Airway epithelial cell (primary cell): ENCODE measurements around the gene SCRN2. TPM values are rescaled to one million over a fixed set of nuclear protein-coding genes. Genes with fewer than 3 reads are reported as not detected.

Experiments
- total RNA-seq: library from RNA; depleted of rRNA; stranded (reverse); fragments of >200 nt; gene quantifications from 2 replicates; pipeline ENCODE4 v1.2.3, GENCODE V29; 2015

SCRN2 gene
- total RNA-seq, result 25.4 and 36.1 TPM in 2 replicates

DNA sequence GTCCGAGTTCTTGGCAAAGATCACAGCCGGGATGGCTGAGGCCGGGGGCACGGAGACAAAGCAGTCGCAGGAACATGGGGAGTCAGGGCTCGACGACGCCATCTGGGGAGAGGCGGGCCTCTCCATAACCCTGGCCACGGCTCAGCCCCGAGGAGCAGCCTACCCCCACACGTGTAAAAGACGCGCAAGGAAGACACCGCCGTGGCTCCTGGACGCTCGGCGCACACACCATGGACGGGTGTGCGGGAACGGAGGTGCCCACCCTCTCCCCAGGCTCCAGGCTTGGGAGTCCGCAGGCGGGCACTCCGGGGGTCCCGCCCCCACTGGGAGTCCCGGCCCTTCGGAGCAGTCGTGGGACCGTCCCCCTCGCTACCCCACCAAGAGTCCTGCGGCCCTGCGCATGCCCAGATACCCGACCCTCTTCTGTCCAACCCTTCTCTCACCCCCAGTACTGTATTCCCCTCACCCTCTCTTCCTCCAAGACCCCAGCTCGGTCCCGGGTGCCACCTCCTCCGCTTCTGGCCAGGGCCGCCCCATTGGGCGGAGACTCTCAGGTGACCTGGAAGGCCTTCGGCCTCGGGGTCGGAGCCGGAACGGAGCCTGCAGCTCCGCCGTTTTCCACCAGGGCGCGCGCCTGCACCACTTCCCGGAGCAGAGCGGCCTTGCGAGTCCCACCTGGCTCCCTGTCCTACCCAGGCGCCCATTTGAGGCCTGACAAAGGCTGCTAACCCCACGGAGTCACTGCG is at the start of gene SCRN2:
SCRN2 (minus strand) TSS at position 532 of the 746 bp plus-strand sequence; CDS start at position 102, 430 bp downstream.

DNA sequence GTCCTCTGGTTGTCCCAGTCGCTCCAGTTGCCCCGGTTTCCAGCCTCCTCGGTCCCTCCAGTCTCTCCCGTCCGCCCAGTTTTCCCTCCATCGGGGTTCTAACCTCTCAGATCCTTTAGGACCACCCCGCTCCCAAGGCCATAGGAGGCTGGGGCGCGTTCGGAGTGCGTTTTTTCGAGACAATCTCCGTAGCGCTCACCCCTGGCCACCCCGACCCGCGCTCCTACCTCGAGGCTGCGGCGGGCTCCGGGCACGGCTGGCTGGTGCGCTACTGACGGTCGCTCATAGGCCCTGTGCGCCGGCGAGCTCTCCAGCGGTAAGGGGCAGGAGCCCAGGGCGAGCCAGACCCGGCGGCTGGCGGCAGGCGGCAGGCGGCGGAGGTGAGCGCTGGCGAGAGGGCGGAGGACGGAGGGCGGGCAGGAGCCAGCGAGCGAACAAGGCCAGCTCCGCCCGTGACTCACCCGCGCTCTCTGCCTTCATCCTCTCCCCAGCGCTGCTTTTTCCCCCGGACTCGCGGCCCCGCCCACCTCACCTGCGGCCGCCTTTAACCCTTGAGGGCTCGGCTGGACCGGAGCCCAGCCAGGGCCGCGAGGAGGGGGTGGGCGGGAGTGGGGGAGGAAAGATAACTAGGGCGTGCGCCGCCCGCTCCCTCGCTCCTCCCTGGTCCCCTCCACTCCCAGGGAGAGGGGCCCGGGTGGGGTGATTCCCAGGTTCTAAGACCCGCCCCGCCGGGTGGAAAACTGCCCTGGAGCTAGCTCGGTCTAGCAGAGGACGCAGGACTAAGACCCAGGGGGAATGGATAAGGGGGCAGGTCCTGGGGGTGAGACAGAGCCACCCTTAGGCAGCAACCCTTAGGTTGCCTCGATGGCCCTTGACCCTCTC is 9.9 kb upstream of the SCRN2 start, which contains the start of gene SP6:
SP6 (minus strand) TSS at position 472 of the 882 bp plus-strand sequence. CDS start 2,734 bp downstream, outside the sequence.

DNA sequence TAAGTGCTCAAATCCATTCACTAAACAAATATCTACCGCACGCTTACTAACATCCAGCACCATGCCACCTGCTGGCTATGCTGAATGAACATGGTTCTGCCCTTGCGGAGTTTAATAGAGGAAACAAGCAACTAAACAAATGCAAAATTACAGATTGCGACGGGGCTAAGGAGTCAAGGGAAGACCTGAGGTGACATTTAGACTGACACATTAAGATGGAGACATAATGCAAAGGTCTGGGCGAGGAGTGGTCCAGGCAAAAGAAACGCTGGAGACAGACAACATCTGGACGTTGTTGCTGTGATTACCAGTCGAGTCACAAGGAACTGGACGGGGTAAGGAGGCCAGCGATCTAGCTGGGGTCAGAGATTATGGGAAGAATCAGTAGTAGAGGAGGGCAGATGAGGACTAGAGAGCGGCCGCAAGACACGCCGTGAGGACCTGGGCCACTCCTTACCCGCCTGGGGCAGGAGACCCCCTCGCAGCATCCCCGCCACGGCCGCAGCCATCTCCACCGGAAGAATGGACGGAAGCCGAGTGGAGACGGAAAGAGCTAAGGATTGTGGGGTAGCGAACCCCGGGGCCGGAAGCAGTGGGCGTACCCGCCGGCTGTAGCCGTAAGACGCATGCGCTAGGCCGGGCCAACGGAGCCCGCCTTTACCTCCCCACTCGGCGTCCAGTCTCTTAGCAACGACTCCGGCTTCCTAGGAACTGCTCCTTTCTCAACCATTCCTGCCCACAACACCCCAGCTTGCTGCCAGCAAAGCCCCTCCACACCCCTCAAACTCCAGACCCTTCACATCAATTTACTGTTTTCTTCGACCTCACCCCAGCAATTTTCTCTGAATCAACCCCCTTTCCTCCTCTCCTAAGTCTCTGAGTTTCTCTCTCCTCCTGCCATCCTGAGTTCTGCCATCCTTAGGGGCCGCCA is 9.8 kb downstream of the SCRN2 start, which contains the start of the genes LRRC46 and MRPL10:
LRRC46 (plus strand) TSS at position 668 of the 931 bp plus-strand sequence. CDS start 320 bp downstream, outside the sequence.
MRPL10 (minus strand) TSS at position 539 of the 931 bp plus-strand sequence; CDS start at position 509, 30 bp downstream.

DNA sequence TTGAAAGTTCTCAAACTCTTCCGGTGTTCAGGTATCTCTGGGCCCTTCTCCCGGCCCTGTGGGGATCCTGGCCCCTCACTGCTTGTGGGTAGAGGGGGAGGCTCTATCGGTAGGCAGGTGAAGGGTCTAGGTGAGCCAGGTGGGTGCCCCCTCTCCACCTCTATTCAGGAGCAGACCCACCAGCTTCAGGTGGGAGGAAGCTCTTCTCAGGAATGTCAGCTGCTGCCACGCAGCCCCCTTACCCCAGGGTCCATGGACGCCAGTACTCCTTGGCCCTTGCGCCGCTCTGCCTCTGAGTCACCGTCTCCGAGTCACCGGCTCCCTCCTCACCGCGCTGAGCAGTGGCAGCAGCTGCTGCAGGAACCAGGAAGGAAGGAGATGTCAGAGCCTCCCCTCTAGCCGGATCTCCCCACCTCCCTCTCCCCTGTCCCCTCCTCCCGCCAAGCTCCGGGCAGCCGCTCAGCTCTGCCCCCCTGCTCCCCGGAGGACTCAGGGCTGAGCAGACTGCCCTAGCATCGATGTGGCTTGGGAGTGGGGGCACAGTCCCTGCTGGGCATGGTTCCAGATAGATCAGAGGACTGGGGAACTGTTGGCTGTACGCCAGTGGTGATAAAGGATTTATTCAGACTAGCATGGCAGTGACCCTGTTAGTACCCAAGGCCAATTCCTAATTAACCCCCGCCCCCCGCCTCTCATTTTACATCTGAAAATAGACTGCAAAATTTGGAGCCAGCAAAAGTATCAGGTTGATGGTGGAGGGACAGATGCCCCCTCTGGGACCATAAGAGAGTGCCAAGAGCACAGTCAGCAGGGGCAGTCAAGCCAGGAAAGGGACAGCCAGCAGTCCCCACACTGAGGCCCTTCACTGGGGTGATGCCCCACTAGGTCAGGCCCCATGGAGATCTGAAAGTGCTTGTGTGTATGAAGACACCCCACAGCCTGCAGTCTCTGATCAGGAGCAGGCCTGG is 19.4 kb downstream of the SCRN2 start, which contains the start of gene OSBPL7:
OSBPL7 (minus strand) TSS at position 371 of the 968 bp plus-strand sequence. CDS start 1,516 bp downstream, outside the sequence.

Other genes with a start within 250 kb of the SCRN2 start
- gene KPNB1, start 191.4 kb downstream of the SCRN2 start, total RNA-seq, result 220 and 276 TPM in 2 replicates
- gene TBKBP1, start 147.1 kb downstream of the SCRN2 start, total RNA-seq, result 6.3 and 7.1 TPM in 2 replicates
- not detected in 2 replicates for gene TBX21, start 108.0 kb downstream of the SCRN2 start, total RNA-seq
- 5.6 and 5.8 TPM in 2 replicates for gene OSBPL7, start 19.5 kb downstream of the SCRN2 start, total RNA-seq
- 40.1 and 47.5 TPM in 2 replicates for gene MRPL10, start 9.7 kb downstream of the SCRN2 start, total RNA-seq
- 0.21 TPM in 1 of 2 replicates, not detected in the other for gene LRRC46, start 9.6 kb downstream of the SCRN2 start, total RNA-seq
- gene SP6, start 9.9 kb upstream of the SCRN2 start, total RNA-seq, result 5.2 and 7.1 TPM in 2 replicates
- gene SP2, start 55.0 kb upstream of the SCRN2 start, total RNA-seq, result 3.1 and 10.2 TPM in 2 replicates
- gene PNPO, start 100.3 kb upstream of the SCRN2 start, total RNA-seq, result 73.8 and 94.8 TPM in 2 replicates
- 8.0 and 10.8 TPM in 2 replicates for gene PRR15L, start 116.6 kb upstream of the SCRN2 start, total RNA-seq
- gene CDK5RAP3, start 129.8 kb upstream of the SCRN2 start, total RNA-seq, result 55.5 and 91.8 TPM in 2 replicates
- gene COPZ2, start 196.5 kb upstream of the SCRN2 start, total RNA-seq, result 3.1 and 4.4 TPM in 2 replicates
- 61.2 and 84.7 TPM in 2 replicates for gene NFE2L1, start 207.1 kb upstream of the SCRN2 start, total RNA-seq